RWPE1 (cell line): Measurements from ENCODE around the gene MTHFD1L.
"Not testable (repeated sequence)": the region's sequence is repeated elsewhere in the genome, so short reads cannot be mapped to it uniquely, and the experiment has no call there.

Experiments used
- CTCF ChIA-PET: fragments of 350-600 bp; sonication (Branson Sonifier 250); formaldehyde crosslinking; extraction: SDS; loops from one replicate; lab custom pipeline; 2021; lab: Yijun Ruan, JAX
- POLR2A ChIA-PET: fragments of 400-600 bp; formaldehyde crosslinking; extraction: SDS; loops from one replicate; lab custom pipeline; 2020; ENCODE audit warnings: antibody characterized with exemption; ENCODE audit not compliant: low non-redundant PET; lab: Yijun Ruan, JAX
- DNase-seq: peaks from one replicate; pipeline ENCODE4 v3.0.0; 2012; ENCODE audit warnings: low spot score
- H3K27ac ChIP-seq: fragments of 450-650 bp; 2 replicates; pipeline ENCODE4 v1.5.1; 2017
- CTCF ChIP-seq: fragments of 450-650 bp; conservative IDR thresholded peaks from 2 replicates; pipeline ENCODE4 v1.5.1; 2017; ENCODE audit warnings: low read depth, mild to moderate bottlenecking

Gene MTHFD1L

GRCh38 chr6:151121900-151122299 is 256.4 kb downstream of the MTHFD1L start:
- DNase-seq, result no peak
- no peak overlapping the region for H3K27ac ChIP-seq
- TF ChIP-seq CTCF, result no peak
- ChIA-PET POLR2A (no interaction called here), CTCF (no interaction called here)

- CTCF ChIA-PET, H3K27ac ChIP-seq, POLR2A ChIA-PET, DNase-seq: not testable (repeated sequence)
Measured at GRCh38 chr6:151123641-151124040, 258.1 kb downstream of the MTHFD1L start.

- CTCF ChIA-PET, DNase-seq, H3K27ac ChIP-seq, POLR2A ChIA-PET: not testable (repeated sequence)
Measured at GRCh38 chr6:151125242-151125641, 259.7 kb downstream of the MTHFD1L start.

- POLR2A ChIA-PET, CTCF ChIA-PET: not testable (repeated sequence)
Measured at GRCh38 chr6:151125651-151126416, 260.3 kb downstream of the MTHFD1L start.

GRCh38 chr6:151126417-151126724 is 260.9 kb downstream of the MTHFD1L start:
- POLR2A ChIA-PET, H3K27ac ChIP-seq, DNase-seq, CTCF ChIA-PET: not testable (repeated sequence)

More at GRCh38 chr6:151125651-151126416, 260.3 kb downstream of the MTHFD1L start:
- not testable (repeated sequence) for DNase-seq, H3K27ac ChIP-seq

GRCh38 chr6:151127133-151127798 is 261.8 kb downstream of the MTHFD1L start:
- POLR2A ChIA-PET, CTCF ChIA-PET, DNase-seq, H3K27ac ChIP-seq: not testable (repeated sequence)

- no peak for TF ChIP-seq CTCF
- DNase-seq, result no peak
- ChIA-PET CTCF (no interaction called here), POLR2A (no interaction called here)
- H3K27ac ChIP-seq, result no peak overlapping the region
Measured at GRCh38 chr6:151128763-151129370, 263.4 kb downstream of the MTHFD1L start.

GRCh38 chr6:151130329-151130728 is 264.8 kb downstream of the MTHFD1L start:
- no peak for DNase-seq
- ChIA-PET CTCF (no interaction called here), POLR2A (no interaction called here)
- TF ChIP-seq CTCF, result no peak
- H3K27ac ChIP-seq, result no peak overlapping the region

- no peak overlapping the region for H3K27ac ChIP-seq
- TF ChIP-seq CTCF, result no peak
- CTCF ChIA-PET, result no interaction called here
- POLR2A ChIA-PET, result no interaction called here
- no peak for DNase-seq
Measured at GRCh38 chr6:151131324-151132007, 266.0 kb downstream of the MTHFD1L start.
